Fibroblast of the aortic adventitia (primary cell): ENCODE results near the gene NELL1. TPM values are rescaled to one million over a fixed set of nuclear protein-coding genes. Genes with fewer than 3 reads are reported as not detected.

Experiments used
- DNase-seq: peaks from one replicate; pipeline ENCODE4 v3.0.0-alpha.2; 2010; ENCODE audit warnings: low read depth
- H3K4me3 ChIP-seq: 2 replicates; pipeline ENCODE4 v1.5.1; 2011; ENCODE audit warnings: low read depth, mild to moderate bottlenecking, control low read depth, low read length, moderate library complexity
- CTCF ChIP-seq: IDR thresholded peaks from 2 replicates; pipeline ENCODE4 v1.5.1; 2011; ENCODE audit warnings: mild to moderate bottlenecking, low read length, control low read depth, inconsistent platforms; ENCODE audit not compliant: insufficient read depth
- total RNA-seq: library from RNA; depleted of rRNA; stranded (reverse); fragments of >200 nt; gene quantifications from 2 replicates; pipeline ENCODE4 v1.2.3, GENCODE V29; 2012; ENCODE audit warnings: low replicate concordance

Gene NELL1
- total RNA-seq, 1 donor = not detected

- no peak for TF ChIP-seq CTCF
Observed at GRCh38 chr11:20874358-20874757, 205.0 kb downstream of the NELL1 start.

GRCh38 chr11:20875889-20876288 is 206.5 kb downstream of the NELL1 start:
- no peak for TF ChIP-seq CTCF
- H3K4me3 ChIP-seq = no peak overlapping the region
- no peak for DNase-seq

More at GRCh38 chr11:20874358-20874757, 205.0 kb downstream of the NELL1 start:
- H3K4me3 ChIP-seq = no peak overlapping the region
- no peak for DNase-seq

GRCh38 chr11:20876738-20877137 is 207.4 kb downstream of the NELL1 start:
- H3K4me3 ChIP-seq = no peak overlapping the region
- no peak for DNase-seq
- TF ChIP-seq CTCF = no peak

GRCh38 chr11:20880094-20880493 is 210.7 kb downstream of the NELL1 start:
- no peak overlapping the region for H3K4me3 ChIP-seq
- no peak for DNase-seq
- TF ChIP-seq CTCF = no peak

- DNase-seq = no peak
- no peak overlapping the region for H3K4me3 ChIP-seq
- TF ChIP-seq CTCF = no peak
Observed at GRCh38 chr11:20881328-20882079, 212.1 kb downstream of the NELL1 start.

- no peak overlapping the region for H3K4me3 ChIP-seq
- no peak for DNase-seq
- TF ChIP-seq CTCF = no peak
Observed at GRCh38 chr11:20887137-20887536, 217.8 kb downstream of the NELL1 start.

- H3K4me3 ChIP-seq = no peak overlapping the region
- TF ChIP-seq CTCF = no peak
- no peak for DNase-seq
Observed at GRCh38 chr11:20894296-20894695, 224.9 kb downstream of the NELL1 start.
